ENCODE results near the gene HSPH1. TPM values are rescaled to one million over a fixed set of nuclear protein-coding genes. Genes with fewer than 3 reads are reported as not detected.

The HSPH1 gene
- total and polyA plus RNA-seq, 2 donors (not counting 3 experiments of a cell fraction or from before 2014, with no cell fraction given): 15.8 to 124 TPM

DNA sequence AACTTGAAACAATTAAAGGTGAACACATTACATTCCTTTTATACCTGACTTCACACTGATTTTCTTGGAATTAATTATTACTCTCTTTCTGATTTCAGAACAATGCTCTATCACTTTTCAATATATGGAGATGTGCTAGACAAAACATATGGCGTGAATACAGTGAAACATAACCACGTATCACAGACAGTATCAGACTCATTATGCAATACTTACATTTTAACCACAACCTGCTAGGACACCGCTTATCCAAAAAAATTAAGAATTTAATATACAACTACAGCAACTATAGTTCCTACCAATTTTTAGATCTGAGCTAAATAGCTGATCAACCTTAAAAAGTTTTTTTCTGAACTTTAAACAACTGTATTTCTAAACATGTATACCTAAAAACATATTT lies 9.9 kb downstream of the HSPH1 start:
- ChIA-PET POLR2A (no interaction called here), CTCF (interaction anchor here (1.2 kb wide), 1 partner anchor 15 kb away, joined by 3 read pairs; no protein-coding TSS in a partner anchor)
- BruUV-seq (replicated peaks): no TSS peak
- Histone ChIP-seq H3K4me1 (ENCODE audit: control insufficient read depth, extremely low read depth, insufficient read depth, low read length) (no peaks in the 10 kb centered on the region), H3K79me2 (ENCODE audit: control insufficient read depth, insufficient read depth, low read length) (peaks cover 17% of the 10 kb centered on the region), H3K27ac (ENCODE audit: insufficient read depth, low read depth, low read length) (no peak overlapping the region), H3K9me1 (replicated peaks; ENCODE audit: control insufficient read depth, extremely low read depth, insufficient read depth, low read length) (no peaks in the 10 kb centered on the region), H3K27me3 (ENCODE audit: control insufficient read depth in 2 of 2, insufficient read depth in 2 of 2, low read length in 2 of 2) (no peaks in the 10 kb centered on the region), H3K36me3 (ENCODE audit: control insufficient read depth in 2 of 2, extremely low read depth in 1 of 2, insufficient read depth in 2 of 2, low read length in 2 of 2) (peaks cover 18 to 56% of the 10 kb centered on the region in 2 experiments), H3K4me2 (ENCODE audit: insufficient read depth, low read length) (no peak overlapping the region), H4K20me1 (replicated peaks; ENCODE audit: control insufficient read depth, extremely low read depth, insufficient read depth, low read length) (no peaks in the 10 kb centered on the region), H3K9ac (replicated peaks; ENCODE audit: extremely low read depth, insufficient read depth, low read length) (no peak overlapping the region), H3K4me3 (replicated peaks in 1 of 3; ENCODE audit: insufficient read depth in 1 of 3, low read depth in 1 of 3, low read length in 3 of 3) (no peak overlapping the region), H2AFZ (ENCODE audit: low read depth, low read length) (no peak overlapping the region), H3K9me3 (replicated peaks; ENCODE audit: control insufficient read depth, insufficient read depth, low read length) (no peaks in the 10 kb centered on the region)
- intact Hi-C loops (cut with micrococcal nuclease): no loop called here
- DNase-seq (ENCODE audit: low read depth, low spot score): no peak
- no peak for FAIRE-seq
- dilution Hi-C loops (cut with MboI; ENCODE audit: extremely low pct_ligation_motif_present, low sequenced_read_pairs): no loop called here
- TF ChIP-seq MYC (IDR thresholded peaks at IDR 0.05; ENCODE audit: low read depth, low read length) (no peak), EZH2 (IDR thresholded peaks at IDR 0.05; ENCODE audit: borderline replicate concordance, low read depth, low read length, severe bottlenecking) (no peak), POLR2AphosphoS5 (IDR thresholded peaks at IDR 0.05; ENCODE audit: insufficient read depth, low read depth, low read length) (no peak), POLR2A (IDR thresholded peaks at IDR 0.05; ENCODE audit: low read depth, low read length) (no peak), JUN (IDR thresholded peaks at IDR 0.05; ENCODE audit: borderline replicate concordance, insufficient read depth, insufficient read length, low read depth) (no peak), GATA2 (IDR thresholded peaks at IDR 0.05; ENCODE audit: insufficient read depth, insufficient read length, low read depth, low read length) (no peak)
- TF ChIP-seq, protein P1, sequence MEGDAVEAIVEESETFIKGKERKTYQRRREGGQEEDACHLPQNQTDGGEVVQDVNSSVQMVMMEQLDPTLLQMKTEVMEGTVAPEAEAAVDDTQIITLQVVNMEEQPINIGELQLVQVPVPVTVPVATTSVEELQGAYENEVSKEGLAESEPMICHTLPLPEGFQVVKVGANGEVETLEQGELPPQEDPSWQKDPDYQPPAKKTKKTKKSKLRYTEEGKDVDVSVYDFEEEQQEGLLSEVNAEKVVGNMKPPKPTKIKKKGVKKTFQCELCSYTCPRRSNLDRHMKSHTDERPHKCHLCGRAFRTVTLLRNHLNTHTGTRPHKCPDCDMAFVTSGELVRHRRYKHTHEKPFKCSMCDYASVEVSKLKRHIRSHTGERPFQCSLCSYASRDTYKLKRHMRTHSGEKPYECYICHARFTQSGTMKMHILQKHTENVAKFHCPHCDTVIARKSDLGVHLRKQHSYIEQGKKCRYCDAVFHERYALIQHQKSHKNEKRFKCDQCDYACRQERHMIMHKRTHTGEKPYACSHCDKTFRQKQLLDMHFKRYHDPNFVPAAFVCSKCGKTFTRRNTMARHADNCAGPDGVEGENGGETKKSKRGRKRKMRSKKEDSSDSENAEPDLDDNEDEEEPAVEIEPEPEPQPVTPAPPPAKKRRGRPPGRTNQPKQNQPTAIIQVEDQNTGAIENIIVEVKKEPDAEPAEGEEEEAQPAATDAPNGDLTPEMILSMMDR (IDR thresholded peaks at IDR 0.05; ENCODE audit: extremely low read depth in 1 of 2, insufficient read depth in 1 of 2, low read depth in 1 of 2, low read length in 2 of 2): no peak

All from endothelial cell of umbilical vein (primary cell).